PC-9 (cell line): ENCODE results near the gene CENPX. TPM values are rescaled to one million over a fixed set of nuclear protein-coding genes. Genes with fewer than 3 reads are reported as not detected.
"Not testable (repeated sequence)": the region's sequence is repeated elsewhere in the genome, so short reads cannot be mapped to it uniquely, and the experiment has no call there.

Experiments used
- BruUV-seq: library from RNA; stranded (reverse); fragments of 400-500 nt; replicated peaks from 2 replicates; lab custom pipeline; 2021; lab: Mats Ljungman, UMichigan
- CTCF ChIA-PET: fragments of 300-600 bp; sonication (Branson Sonifier 250); formaldehyde crosslinking; loops from one replicate; lab custom pipeline; 2022; ENCODE audit warnings: antibody characterized with exemption; lab: Charles Lee
- POLR2A ChIA-PET: fragments of 300-600 bp; sonication (Branson Sonifier 250); formaldehyde crosslinking; loops from one replicate; lab custom pipeline; 2022; ENCODE audit warnings: antibody characterized with exemption; ENCODE audit not compliant: unreplicated experiment; lab: Charles Lee
- DNase-seq, 2 experiments: peaks; one replicate each; pipeline versions ENCODE4 v3.0.0 to v3.0.0-alpha.2; 2015 to 2022; ENCODE audit warnings: mixed read lengths in 1 of 2
- H2AFZ ChIP-seq: fragments of 200-600 bp; sonication (generic); 2 replicates; pipeline ENCODE4 v1.8.1; 2017; ENCODE audit warnings: antibody characterized with exemption
- H3F3A ChIP-seq: fragments of 200-600 bp; sonication (generic); 2 replicates; pipeline ENCODE4 v1.8.1; 2017; ENCODE audit warnings: antibody characterized with exemption, mild to moderate bottlenecking, low read depth; ENCODE audit not compliant: insufficient read depth
- H3K27ac ChIP-seq: fragments of 200-600 bp; sonication (generic); 2 replicates; pipeline ENCODE4 v1.6.1; 2016; ENCODE audit warnings: mixed run types
- H3K27me3 ChIP-seq: fragments of 200-600 bp; sonication (generic); 2 replicates; pipeline ENCODE4 v1.6.1; 2016; ENCODE audit warnings: low read depth, mixed run types; ENCODE audit not compliant: insufficient read depth
- H3K36me3 ChIP-seq: fragments of 200-600 bp; sonication (generic); 2 replicates; pipeline ENCODE4 v1.6.1; 2016; ENCODE audit warnings: low read depth, mixed run types
- H3K4me1 ChIP-seq: fragments of 200-600 bp; sonication (generic); replicated peaks from 2 replicates; pipeline ENCODE4 v1.6.1; 2016; ENCODE audit warnings: mixed run types; ENCODE audit not compliant: insufficient read depth
- H3K4me2 ChIP-seq: fragments of 200-600 bp; sonication (generic); 2 replicates; pipeline ENCODE4 v1.6.1; 2017; ENCODE audit warnings: mixed run types
- H3K4me3 ChIP-seq: fragments of 200-600 bp; sonication (generic); 2 replicates; pipeline ENCODE4 v1.6.1; 2016; ENCODE audit warnings: mixed run types
- H3K79me2 ChIP-seq: fragments of 200-600 bp; sonication (generic); 2 replicates; pipeline ENCODE4 v1.6.1; 2017; ENCODE audit warnings: low read depth, mixed run types
- H3K9me2 ChIP-seq: fragments of 200-600 bp; sonication (generic); 2 replicates; pipeline ENCODE4 v1.8.1; 2017; ENCODE audit warnings: mild to moderate bottlenecking; ENCODE audit not compliant: insufficient read depth
- H3K9me3 ChIP-seq: fragments of 200-600 bp; sonication (generic); 2 replicates; pipeline ENCODE4 v1.8.1; 2016; ENCODE audit warnings: low read depth; ENCODE audit not compliant: insufficient read depth
- H4K20me1 ChIP-seq: fragments of 200-600 bp; sonication (generic); 2 replicates; pipeline ENCODE4 v1.8.1; 2017; ENCODE audit not compliant: insufficient read depth
- EZH2 ChIP-seq: fragments of 200-600 bp; sonication (generic); IDR thresholded peaks from 2 replicates; pipeline ENCODE4 v1.8.0; 2017; ENCODE audit warnings: antibody characterized with exemption, low read depth
- intact Hi-C: fragments of 100-400 bp; cut with micrococcal nuclease; formaldehyde crosslinking; loops from one replicate; pipeline ENCODE4 v1.10.0; 2022; ENCODE audit not compliant: unreplicated experiment
- total RNA-seq: library from RNA; stranded (reverse); gene quantifications from 2 replicates; pipeline ENCODE4 v1.2.3, GENCODE V29; 2021
- TF ChIP-seq, protein P1 (sequence below): fragments of 200-600 bp; sonication (generic); conservative IDR thresholded peaks from 2 replicates; pipeline ENCODE4 v1.6.1; 2017; ENCODE audit warnings: mixed run types, antibody characterized with exemption, mild to moderate bottlenecking, moderate library complexity

The CENPX gene
- total RNA-seq, 1 experiment from 2014 or later: 132 TPM

DNA sequence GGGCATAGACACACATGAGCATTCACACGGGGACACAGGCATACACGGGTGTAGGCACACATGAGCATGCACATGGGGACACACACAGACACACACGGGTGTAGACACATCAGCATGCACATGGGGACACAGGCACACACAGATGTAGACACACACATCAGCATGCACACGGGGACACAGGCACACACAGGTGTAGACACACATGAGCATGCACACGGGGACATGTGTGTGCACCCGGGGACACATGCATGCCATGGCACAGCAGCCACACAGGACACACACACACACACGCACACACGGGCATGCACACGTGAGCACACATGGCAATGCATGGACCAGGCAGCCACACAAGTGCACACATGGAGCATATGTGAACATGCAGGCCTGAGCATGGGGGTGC, 20.0 kb upstream of the CENPX start:
- TF ChIP-seq EZH2: no peak
- TF ChIP-seq, protein P1, sequence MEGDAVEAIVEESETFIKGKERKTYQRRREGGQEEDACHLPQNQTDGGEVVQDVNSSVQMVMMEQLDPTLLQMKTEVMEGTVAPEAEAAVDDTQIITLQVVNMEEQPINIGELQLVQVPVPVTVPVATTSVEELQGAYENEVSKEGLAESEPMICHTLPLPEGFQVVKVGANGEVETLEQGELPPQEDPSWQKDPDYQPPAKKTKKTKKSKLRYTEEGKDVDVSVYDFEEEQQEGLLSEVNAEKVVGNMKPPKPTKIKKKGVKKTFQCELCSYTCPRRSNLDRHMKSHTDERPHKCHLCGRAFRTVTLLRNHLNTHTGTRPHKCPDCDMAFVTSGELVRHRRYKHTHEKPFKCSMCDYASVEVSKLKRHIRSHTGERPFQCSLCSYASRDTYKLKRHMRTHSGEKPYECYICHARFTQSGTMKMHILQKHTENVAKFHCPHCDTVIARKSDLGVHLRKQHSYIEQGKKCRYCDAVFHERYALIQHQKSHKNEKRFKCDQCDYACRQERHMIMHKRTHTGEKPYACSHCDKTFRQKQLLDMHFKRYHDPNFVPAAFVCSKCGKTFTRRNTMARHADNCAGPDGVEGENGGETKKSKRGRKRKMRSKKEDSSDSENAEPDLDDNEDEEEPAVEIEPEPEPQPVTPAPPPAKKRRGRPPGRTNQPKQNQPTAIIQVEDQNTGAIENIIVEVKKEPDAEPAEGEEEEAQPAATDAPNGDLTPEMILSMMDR: no peak
- H3F3A ChIP-seq: peaks cover 4% of the 10 kb centered on the region; the same call in 1 of the 2 replicates
- no peaks in the 10 kb centered on the region for H3K79me2 ChIP-seq
- H3K4me1 ChIP-seq: no peaks in the 10 kb centered on the region
- H3K4me2 ChIP-seq: no peak overlapping the region
- no peaks in the 10 kb centered on the region for H4K20me1 ChIP-seq
- no peaks in the 10 kb centered on the region for H3K36me3 ChIP-seq
- H3K9me3 ChIP-seq: no peaks in the 10 kb centered on the region
- POLR2A ChIA-PET: no interaction called here
- no peaks in the 10 kb centered on the region for H3K27me3 ChIP-seq
- CTCF ChIA-PET: no interaction called here
- H2AFZ ChIP-seq: no peak overlapping the region
- no peak for DNase-seq
- no TSS peak for BruUV-seq
- intact Hi-C loops: no loop called here
- no peak overlapping the region for H3K27ac ChIP-seq
- H3K4me3 ChIP-seq: no peak overlapping the region
- H3K9me2 ChIP-seq: no peaks in the 10 kb centered on the region

DNA sequence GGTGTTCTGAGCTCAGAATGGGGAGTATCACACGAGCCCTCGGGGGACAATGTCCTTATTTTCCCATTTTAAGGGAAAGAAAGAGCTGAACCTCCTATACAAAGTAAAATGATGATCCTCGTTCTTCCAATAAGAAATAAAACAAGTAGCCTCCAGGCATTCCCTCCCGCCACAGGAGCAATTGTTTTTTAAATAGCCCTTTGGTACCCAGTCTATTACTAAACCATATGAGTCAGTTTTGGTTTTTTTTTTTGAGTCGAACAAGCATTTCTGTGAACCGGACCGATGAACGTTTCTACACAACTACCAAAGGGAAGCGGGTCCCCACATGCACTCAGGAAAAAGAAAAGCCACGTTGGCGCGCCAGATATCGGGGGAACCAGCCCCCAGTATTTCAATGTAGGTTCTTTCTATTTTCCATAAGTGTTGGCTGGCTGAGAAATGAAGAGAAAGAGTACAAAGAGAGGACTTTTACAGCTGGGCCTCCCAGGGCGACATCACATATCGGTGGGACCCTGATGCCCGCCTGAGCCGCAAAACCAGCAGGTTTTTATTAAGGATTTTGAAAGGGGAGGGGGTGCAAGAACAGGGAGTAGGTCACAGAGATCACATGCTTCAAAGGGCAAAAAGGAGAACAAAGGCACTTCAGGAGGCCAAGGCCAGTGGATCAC, 18.6 kb upstream of the CENPX start:
- ChIA-PET CTCF (interaction anchor here (0.6 kb wide), 1 partner anchor 62 kb away, joined by 4 read pairs; no protein-coding TSS in a partner anchor), POLR2A (no interaction called here)
- H3K27ac ChIP-seq: no peak overlapping the region
- DNase-seq: no peak
- no peaks in the 10 kb centered on the region for H3K9me2 ChIP-seq
- 0 out of 2 replicates have a peak, but pooled peaks cover 5% of the 10 kb centered on the region for H3K4me1 ChIP-seq
- no peaks in the 10 kb centered on the region for H3K79me2 ChIP-seq
- H3K9me3 ChIP-seq: no peaks in the 10 kb centered on the region
- H2AFZ ChIP-seq: no peak overlapping the region
- TF ChIP-seq, protein P1: no peak
- no peak for TF ChIP-seq EZH2
- no peaks in the 10 kb centered on the region for H3K36me3 ChIP-seq
- H3K4me3 ChIP-seq: no peak overlapping the region
- H3K27me3 ChIP-seq: no peaks in the 10 kb centered on the region
- H4K20me1 ChIP-seq: no peaks in the 10 kb centered on the region
- peaks cover 4% of the 10 kb centered on the region; the same call in 1 of the 2 replicates for H3F3A ChIP-seq
- H3K4me2 ChIP-seq: no peak overlapping the region
- intact Hi-C loops: no loop called here
- no TSS peak for BruUV-seq

DNA sequence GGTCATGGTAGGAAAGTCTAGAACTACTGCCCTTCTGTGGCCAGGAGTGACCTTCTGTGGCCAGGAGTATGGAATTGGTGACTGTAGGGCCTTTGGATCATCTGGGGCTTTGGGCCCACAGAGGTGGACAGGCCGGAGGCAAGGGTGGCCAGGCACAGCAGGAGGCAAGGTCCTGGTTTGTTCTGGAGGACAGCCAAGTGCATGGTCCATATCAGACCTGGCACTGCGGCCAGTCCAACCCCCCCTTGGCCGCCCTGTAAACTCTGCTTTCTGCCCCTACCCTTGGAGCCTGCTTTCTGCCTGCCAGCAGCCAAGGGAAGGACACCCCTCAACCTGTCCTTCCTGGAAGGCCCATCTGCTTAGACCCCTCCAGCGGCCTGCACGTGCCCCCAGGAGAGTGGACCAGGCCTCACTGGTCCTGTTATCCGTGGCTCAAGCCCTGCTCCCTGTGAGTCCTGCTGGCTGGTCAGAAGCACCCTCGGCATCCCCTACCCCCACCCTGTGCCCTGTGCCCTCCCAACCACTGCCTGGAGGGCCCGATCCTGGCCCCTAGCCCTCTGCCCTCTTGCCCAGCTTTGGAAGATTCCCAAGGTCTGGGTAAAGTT, 17.1 kb upstream of the CENPX start:
- CTCF ChIA-PET: no interaction called here
- BruUV-seq: no TSS peak

DNA sequence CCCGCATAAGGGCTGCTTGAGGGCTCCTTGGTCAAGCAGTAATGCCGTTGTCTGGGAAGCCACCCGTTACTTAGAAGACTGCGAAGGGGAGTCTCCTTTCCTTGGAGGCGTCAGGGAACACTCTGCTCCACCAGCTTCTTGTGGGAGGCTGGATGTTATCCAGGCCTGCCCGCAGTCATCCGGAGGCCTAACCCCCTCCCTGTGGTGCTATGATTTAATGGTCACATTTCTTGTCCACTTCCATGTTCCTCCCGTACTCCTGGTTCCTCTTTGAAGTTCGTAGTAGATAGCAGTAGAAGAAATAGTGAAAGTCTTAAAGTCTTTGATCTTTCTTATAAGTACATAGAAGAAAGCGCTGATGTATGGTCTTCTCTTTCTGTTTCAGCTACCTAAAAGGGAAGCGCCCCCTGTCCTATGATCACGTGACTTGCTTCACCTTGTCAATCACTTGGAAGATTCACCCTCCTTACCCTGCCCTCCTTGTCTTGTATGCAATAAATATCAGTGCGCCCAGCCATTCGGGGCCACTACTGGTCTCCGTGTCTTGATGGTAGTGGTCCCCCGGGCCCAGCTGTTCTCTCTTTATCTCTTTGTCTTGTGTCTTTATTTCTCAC, 16.2 kb upstream of the CENPX start:
- H3K36me3 ChIP-seq, H3K4me3 ChIP-seq, H3F3A ChIP-seq, H3K27me3 ChIP-seq, H3K9me3 ChIP-seq, CTCF ChIA-PET, BruUV-seq, H3K27ac ChIP-seq, H3K4me1 ChIP-seq, H3K9me2 ChIP-seq, H2AFZ ChIP-seq, DNase-seq, H3K4me2 ChIP-seq, H3K79me2 ChIP-seq, POLR2A ChIA-PET, H4K20me1 ChIP-seq: not testable (repeated sequence)
- intact Hi-C loops: loop anchor here (5.0 to 10.0 kb wide), 2 partner anchors 58 to 206 kb away; partner anchors contain the start of gene FASN

More for the DNA sequence above, 17.1 kb upstream of the CENPX start:
- no peaks in the 10 kb centered on the region for H3K79me2 ChIP-seq
- POLR2A ChIA-PET: no interaction called here
- no peaks in the 10 kb centered on the region for H3K27me3 ChIP-seq
- H2AFZ ChIP-seq: no peak overlapping the region
- intact Hi-C loops: loop anchor here (5.0 to 10.0 kb wide), 2 partner anchors 58 to 205 kb away; partner anchors contain the start of gene FASN
- no peaks in the 10 kb centered on the region for H3K9me3 ChIP-seq
- peaks cover 4% of the 10 kb centered on the region; the same call in 1 of the 2 replicates for H3F3A ChIP-seq
- no peaks in the 10 kb centered on the region for H3K9me2 ChIP-seq
- no peak overlapping the region for H3K27ac ChIP-seq
- DNase-seq: no peak
- H3K4me1 ChIP-seq: 0 out of 2 replicates have a peak, but pooled peaks cover 6% of the 10 kb centered on the region
- H3K4me2 ChIP-seq: no peak overlapping the region
- no peaks in the 10 kb centered on the region for H3K36me3 ChIP-seq
- H4K20me1 ChIP-seq: no peaks in the 10 kb centered on the region
- no peak for TF ChIP-seq EZH2
- TF ChIP-seq, protein P1: no peak
- H3K4me3 ChIP-seq: no peak overlapping the region
